ENCODE results near the gene PLSCR1.
A peak's percentile ranks its signal among the peaks of the same experiment; 100 is the strongest.

PLSCR1 gene

DNA sequence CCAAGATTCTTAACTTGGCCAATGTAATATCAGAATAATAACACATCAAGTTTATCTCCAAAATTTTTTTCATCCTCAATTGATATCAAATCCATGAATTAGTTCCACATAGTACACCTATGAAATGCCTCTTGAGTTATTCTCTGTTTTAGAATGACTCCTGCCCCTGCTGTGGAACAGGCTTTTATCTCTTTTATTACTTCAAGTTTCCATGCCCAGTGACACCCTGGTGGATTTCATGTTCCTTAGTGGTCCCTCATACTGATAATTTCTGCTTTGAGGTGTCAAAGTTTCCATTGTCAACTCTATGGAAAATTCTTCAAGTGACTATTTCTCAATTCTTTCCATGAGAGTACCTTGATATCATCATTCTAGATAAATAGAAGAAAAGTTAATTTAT lies 24.6 kb downstream of the PLSCR1 start:
- peaks cover 6% of the 10 kb centered on the region for H3K4me1 Mint-ChIP-seq (ENCODE audit: low read depth)

DNA sequence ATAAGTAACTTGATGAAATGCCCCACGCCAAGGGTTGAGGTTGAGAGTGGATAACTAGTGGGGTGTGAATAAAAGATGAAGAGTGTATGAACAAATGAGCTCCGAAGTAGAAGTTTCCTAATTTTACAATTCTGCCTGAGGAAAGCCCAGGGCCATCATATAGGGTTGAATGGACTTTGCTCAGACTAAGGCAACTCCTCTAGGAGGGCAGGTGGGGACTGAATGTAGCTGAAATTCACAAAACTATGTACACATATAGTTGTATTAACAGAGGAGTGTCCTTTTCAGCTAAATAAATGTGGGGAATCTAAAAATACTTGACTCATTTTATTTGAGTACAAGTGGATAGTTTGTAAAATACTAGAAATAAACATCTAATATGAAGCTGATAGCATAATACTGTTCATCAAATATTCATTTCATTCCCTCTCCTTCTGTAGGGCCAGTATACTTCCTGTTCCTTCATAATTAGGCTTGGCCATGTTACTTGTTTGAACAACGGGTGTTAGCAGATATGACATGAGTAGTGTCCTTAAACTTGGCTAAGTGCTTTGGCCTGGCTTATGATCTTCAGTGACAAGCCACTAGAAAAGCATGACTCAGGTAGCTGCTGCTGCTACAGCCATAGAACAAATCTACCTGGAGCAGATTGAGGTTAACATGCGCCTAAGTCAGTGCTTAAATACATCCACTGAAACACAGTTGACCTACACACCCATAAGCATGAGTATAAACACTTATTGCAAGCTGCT lies 26.5 kb downstream of the PLSCR1 start:
- peaks cover 20% of the 10 kb centered on the region for H3K4me1 Mint-ChIP-seq (ENCODE audit: low read depth)
- intact Hi-C loops (cut with micrococcal nuclease): no loop called here
- H3K27ac Mint-ChIP-seq: peak overlapping the region; percentile 50
- H3K9me3 Mint-ChIP-seq: no peaks in the 10 kb centered on the region
- no peak overlapping the region for H3K4me3 Mint-ChIP-seq
- H3K36me3 Mint-ChIP-seq (ENCODE audit: low read depth): peaks cover 53% of the 10 kb centered on the region
- no peaks in the 10 kb centered on the region for H3K27me3 Mint-ChIP-seq

More for the DNA sequence above, 24.6 kb downstream of the PLSCR1 start:
- intact Hi-C loops (cut with micrococcal nuclease): no loop called here
- Mint-ChIP-seq H3K9me3 (no peaks in the 10 kb centered on the region), H3K27ac (no peak overlapping the region), H3K4me3 (no peak overlapping the region), H3K27me3 (no peaks in the 10 kb centered on the region), H3K36me3 (ENCODE audit: low read depth) (peaks cover 42% of the 10 kb centered on the region)

DNA sequence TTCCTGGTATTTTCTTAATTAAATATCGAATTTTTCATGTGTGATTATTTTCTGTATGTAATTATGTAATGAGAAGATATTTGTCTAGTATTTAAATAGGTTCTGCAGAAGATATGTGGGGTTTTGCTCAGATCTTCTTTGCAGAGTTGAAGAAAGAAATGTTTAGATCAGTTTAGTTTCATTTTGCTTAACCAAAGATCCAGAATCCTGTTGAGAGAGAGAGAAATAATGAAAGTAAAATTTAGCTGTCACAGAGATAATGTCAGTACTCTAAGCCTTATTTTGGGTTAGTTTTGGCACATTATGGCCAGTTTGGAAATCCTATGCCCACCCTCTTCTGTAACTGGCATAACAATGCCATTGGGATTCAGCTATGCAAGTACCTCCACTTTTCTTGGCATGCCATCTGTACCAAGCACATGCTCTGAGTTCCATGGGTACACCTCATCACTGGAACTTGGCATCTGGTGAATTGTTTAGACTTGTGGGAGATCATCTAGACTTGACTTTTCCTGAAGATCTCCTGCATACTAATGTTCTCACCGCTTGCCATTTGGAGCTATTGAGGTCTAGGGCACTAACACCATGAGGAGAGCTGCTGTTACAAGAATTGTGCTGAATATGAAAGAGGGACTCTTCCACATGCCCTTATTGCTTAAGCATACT lies 30.9 kb downstream of the PLSCR1 start:
- no peaks in the 10 kb centered on the region for H3K27me3 Mint-ChIP-seq
- peaks cover 31% of the 10 kb centered on the region for H3K4me1 Mint-ChIP-seq (ENCODE audit: low read depth)
- no peak overlapping the region for H3K4me3 Mint-ChIP-seq
- peak overlapping the region; percentile 47 for H3K27ac Mint-ChIP-seq
- peaks cover 38% of the 10 kb centered on the region for H3K36me3 Mint-ChIP-seq (ENCODE audit: low read depth)
- intact Hi-C loops (cut with micrococcal nuclease): no loop called here
- no peaks in the 10 kb centered on the region for H3K9me3 Mint-ChIP-seq

DNA sequence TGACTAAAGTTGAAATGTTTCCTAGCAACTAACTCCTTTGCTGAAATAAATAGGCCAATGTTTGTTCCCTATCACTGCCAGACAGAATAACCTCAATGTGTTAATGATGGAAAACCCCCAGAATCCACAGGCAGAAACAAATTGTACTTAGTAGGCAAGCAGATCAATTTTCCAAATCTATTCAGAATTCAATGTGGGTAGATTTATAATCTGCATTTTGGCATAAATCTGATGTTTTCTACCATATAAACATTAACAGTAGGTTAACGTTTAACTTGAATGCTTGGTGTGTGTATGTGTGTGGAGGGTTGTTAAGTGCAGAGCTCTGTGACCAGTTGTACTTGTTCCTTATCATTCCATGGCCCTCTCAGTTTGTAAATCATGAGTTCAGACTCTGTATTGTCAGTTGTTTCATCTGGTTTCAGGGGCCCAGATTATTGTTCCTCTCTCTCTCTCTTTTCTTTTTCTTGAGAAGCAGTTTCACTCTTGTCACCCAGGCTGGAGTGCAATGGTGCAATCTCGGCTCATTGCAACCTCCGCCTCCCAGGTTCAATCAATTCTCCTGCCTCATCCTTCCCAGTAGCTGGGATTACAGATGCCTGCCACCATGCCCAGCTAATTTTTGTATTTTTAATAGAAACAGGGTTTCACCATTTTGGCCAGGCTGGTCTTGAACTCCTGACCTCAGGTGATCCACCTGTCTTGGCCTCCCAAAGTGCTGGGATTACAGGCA lies 32.8 kb downstream of the PLSCR1 start:
- intact Hi-C loops (cut with micrococcal nuclease): no loop called here
- no peaks in the 10 kb centered on the region for H3K9me3 Mint-ChIP-seq
- no peak overlapping the region for H3K4me3 Mint-ChIP-seq
- H3K4me1 Mint-ChIP-seq (ENCODE audit: low read depth): peaks cover 43% of the 10 kb centered on the region
- H3K27ac Mint-ChIP-seq: no peak overlapping the region
- no peaks in the 10 kb centered on the region for H3K27me3 Mint-ChIP-seq
- peaks cover 37% of the 10 kb centered on the region for H3K36me3 Mint-ChIP-seq (ENCODE audit: low read depth)

GRCh38 chr3:146507331-146508120 lies 36.9 kb downstream of the PLSCR1 start:
- H3K4me1 Mint-ChIP-seq (ENCODE audit: low read depth): peaks cover 57% of the 10 kb centered on the region
- no peaks in the 10 kb centered on the region for H3K27me3 Mint-ChIP-seq
- H3K36me3 Mint-ChIP-seq (ENCODE audit: low read depth): peaks cover 7% of the 10 kb centered on the region
- intact Hi-C loops (cut with micrococcal nuclease): no loop called here
- H3K27ac Mint-ChIP-seq: peak overlapping the region; percentile 73
- H3K4me3 Mint-ChIP-seq: no peak overlapping the region
- peaks cover 5% of the 10 kb centered on the region for H3K9me3 Mint-ChIP-seq

GRCh38 chr3:146505516-146505915 lies 38.9 kb downstream of the PLSCR1 start:
- H3K4me3 Mint-ChIP-seq: no peak overlapping the region
- intact Hi-C loops (cut with micrococcal nuclease): no loop called here

DNA sequence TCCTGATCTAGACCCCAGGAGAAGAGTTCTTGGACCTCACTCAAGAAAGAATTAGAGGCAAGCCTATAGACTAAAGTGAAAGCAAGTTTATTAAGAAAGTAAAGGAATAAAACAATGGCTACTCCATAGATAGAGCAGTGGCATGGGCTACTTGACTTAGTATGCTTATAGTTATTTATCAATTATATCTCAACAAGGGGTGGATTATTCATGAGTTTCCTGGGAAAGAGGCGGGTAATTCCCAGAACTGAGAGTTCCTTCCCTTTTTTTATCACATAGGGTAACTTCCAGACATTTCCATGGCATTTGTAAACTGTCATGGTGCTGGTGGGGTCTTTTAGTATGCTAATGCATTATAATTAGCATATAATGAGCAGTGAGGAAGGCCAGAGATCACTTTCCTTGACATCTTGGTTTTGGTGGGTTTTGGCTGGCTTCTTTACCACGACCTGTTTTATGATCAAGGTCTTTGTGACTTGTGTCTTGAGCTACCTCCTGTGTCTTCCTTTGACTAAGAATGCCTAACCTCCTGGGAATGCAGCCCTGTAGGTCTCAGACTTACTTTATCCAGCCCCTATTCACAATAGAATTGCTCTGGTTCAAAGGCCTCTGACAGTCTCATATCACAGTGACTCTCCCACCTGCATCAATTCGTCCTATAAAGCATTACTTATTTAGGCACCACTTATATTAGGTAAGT lies 39.8 kb downstream of the PLSCR1 start:
- peaks cover 8% of the 10 kb centered on the region for H3K9me3 Mint-ChIP-seq
- H3K36me3 Mint-ChIP-seq (ENCODE audit: low read depth): no peaks in the 10 kb centered on the region
- H3K27ac Mint-ChIP-seq: peak overlapping the region; percentile 80

More at GRCh38 chr3:146505516-146505915, 38.9 kb downstream of the PLSCR1 start:
- no peak overlapping the region for H3K27ac Mint-ChIP-seq
- no peaks in the 10 kb centered on the region for H3K36me3 Mint-ChIP-seq (ENCODE audit: low read depth)
- no peaks in the 10 kb centered on the region for H3K27me3 Mint-ChIP-seq
- H3K4me1 Mint-ChIP-seq (ENCODE audit: low read depth): peaks cover 57% of the 10 kb centered on the region
- peaks cover 8% of the 10 kb centered on the region for H3K9me3 Mint-ChIP-seq

GRCh38 chr3:146503461-146504202 lies 40.8 kb downstream of the PLSCR1 start:
- Mint-ChIP-seq H3K27me3 (no peaks in the 10 kb centered on the region), H3K4me1 (ENCODE audit: low read depth) (peaks cover 49% of the 10 kb centered on the region), H3K9me3 (peaks cover 8% of the 10 kb centered on the region), H3K27ac (peak overlapping the region; percentile 80), H3K36me3 (ENCODE audit: low read depth) (no peaks in the 10 kb centered on the region), H3K4me3 (no peak overlapping the region)
- intact Hi-C loops (cut with micrococcal nuclease): no loop called here

More for the DNA sequence above, 39.8 kb downstream of the PLSCR1 start:
- intact Hi-C loops (cut with micrococcal nuclease): no loop called here
- H3K4me3 Mint-ChIP-seq: no peak overlapping the region
- no peaks in the 10 kb centered on the region for H3K27me3 Mint-ChIP-seq
- peaks cover 49% of the 10 kb centered on the region for H3K4me1 Mint-ChIP-seq (ENCODE audit: low read depth)

- peak overlapping the region; percentile 80 for H3K27ac Mint-ChIP-seq
- no peaks in the 10 kb centered on the region for H3K27me3 Mint-ChIP-seq
- no peak overlapping the region for H3K4me3 Mint-ChIP-seq
- H3K9me3 Mint-ChIP-seq: peaks cover 8% of the 10 kb centered on the region
- intact Hi-C loops (cut with micrococcal nuclease): no loop called here
- H3K36me3 Mint-ChIP-seq (ENCODE audit: low read depth): no peaks in the 10 kb centered on the region
- peaks cover 44% of the 10 kb centered on the region for H3K4me1 Mint-ChIP-seq (ENCODE audit: low read depth)
These were observed 41.4 kb downstream of the PLSCR1 start for GRCh38 chr3:146502887-146503460.

GRCh38 chr3:146501752-146502151 lies 42.7 kb downstream of the PLSCR1 start:
- intact Hi-C loops (cut with micrococcal nuclease): no loop called here
- Mint-ChIP-seq H3K4me1 (ENCODE audit: low read depth) (peaks cover 33% of the 10 kb centered on the region), H3K9me3 (peaks cover 16% of the 10 kb centered on the region), H3K36me3 (ENCODE audit: low read depth) (no peaks in the 10 kb centered on the region), H3K27me3 (no peaks in the 10 kb centered on the region), H3K27ac (no peak overlapping the region), H3K4me3 (no peak overlapping the region)

DNA sequence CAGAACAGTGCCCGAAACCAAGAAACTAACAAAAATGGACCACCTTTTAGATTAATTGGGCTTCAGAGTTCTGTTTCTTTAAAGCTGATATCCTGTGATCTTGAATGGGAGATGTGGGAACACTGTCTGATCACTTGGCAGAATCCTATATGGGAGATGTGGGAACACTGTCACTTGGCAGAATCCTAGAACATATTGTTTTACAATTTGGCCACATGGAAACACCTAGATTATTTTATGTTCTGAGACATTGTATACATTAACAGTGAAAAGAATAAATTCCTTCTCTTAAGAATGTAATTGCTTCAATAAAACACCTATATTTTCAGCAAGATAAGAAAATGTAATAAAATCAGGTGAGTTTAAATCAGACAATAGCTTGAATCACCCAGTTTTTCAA lies 44.7 kb downstream of the PLSCR1 start:
- Mint-ChIP-seq H3K27ac (no peak overlapping the region), H3K27me3 (no peaks in the 10 kb centered on the region), H3K9me3 (peaks cover 16% of the 10 kb centered on the region), H3K36me3 (ENCODE audit: low read depth) (no peaks in the 10 kb centered on the region), H3K4me1 (ENCODE audit: low read depth) (peaks cover 23% of the 10 kb centered on the region), H3K4me3 (no peak overlapping the region)
- intact Hi-C loops (cut with micrococcal nuclease): no loop called here

- H3K9me3 Mint-ChIP-seq: peaks cover 16% of the 10 kb centered on the region
- no peaks in the 10 kb centered on the region for H3K27me3 Mint-ChIP-seq
- H3K36me3 Mint-ChIP-seq (ENCODE audit: low read depth): no peaks in the 10 kb centered on the region
- peak overlapping the region; percentile 13 for H3K4me3 Mint-ChIP-seq
- no peak overlapping the region for H3K27ac Mint-ChIP-seq
- intact Hi-C loops (cut with micrococcal nuclease): no loop called here
- peaks cover 8% of the 10 kb centered on the region for H3K4me1 Mint-ChIP-seq (ENCODE audit: low read depth)
These were observed 46.2 kb downstream of the PLSCR1 start for GRCh38 chr3:146498002-146498736.
